ENCODE measurements around the gene SSB. TPM values are rescaled to one million over a fixed set of nuclear protein-coding genes. Genes with fewer than 3 reads are reported as not detected.

Gene SSB
- total and polyA plus RNA-seq, 7 experiments from 2014 or later = 80.5 to 150 (median 102) TPM

DNA sequence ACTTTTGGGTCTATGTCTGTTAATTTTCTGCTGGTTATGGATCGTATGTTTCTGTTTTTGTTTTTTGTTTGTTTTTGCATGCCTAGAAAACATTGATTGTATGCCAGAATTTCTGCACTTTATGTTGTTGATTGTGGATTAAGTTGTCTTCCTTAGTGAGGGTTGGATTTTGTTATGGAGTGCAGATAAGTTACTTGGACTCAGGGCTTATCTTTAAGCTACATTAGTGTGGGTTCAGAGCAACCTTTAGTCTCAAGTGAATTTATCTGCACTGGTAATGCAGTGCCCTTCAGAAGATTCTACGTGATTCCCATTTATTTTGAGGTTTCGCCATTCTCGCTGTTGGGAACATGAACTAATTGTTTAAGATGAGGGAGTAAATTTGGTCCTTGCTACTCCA is 61.5 kb downstream of the SSB start:
- ATAC-seq (no peak), DNase-seq (no peak)
- Mint-ChIP-seq H3K36me3 (peaks cover 0 to 24% (median 18%) of the 10 kb centered on the region in 5 donors), H3K9me3 (peaks cover 0 to 4% (median 0%) of the 10 kb centered on the region in 11 donors), H3K27ac (peak overlapping the region in 2 of 9 donors; percentile 10 to 14), H3K4me1 (peaks cover 0 to 50% (median 40%) of the 10 kb centered on the region in 7 donors), H3K4me3 (no peak overlapping the region), H3K27me3 (no peaks in the 10 kb centered on the region)
- Histone ChIP-seq H3K27ac (ENCODE audit: low read depth, low read length) (no peak overlapping the region), H3K36me3 (ENCODE audit: control insufficient read depth in 2 of 3, insufficient read depth in 3 of 3, low read length in 3 of 3) (no peaks in the 10 kb centered on the region), H3K4me1 (ENCODE audit: control insufficient read depth in 2 of 2, insufficient read depth in 2 of 2, low read length in 2 of 2) (no peaks in the 10 kb centered on the region), H3K27me3 (ENCODE audit: control insufficient read depth in 2 of 2, insufficient read depth in 2 of 2, low read length in 2 of 2) (no peaks in the 10 kb centered on the region), H3K4me3 (ENCODE audit: low read length) (no peak overlapping the region), H3K9me3 (ENCODE audit: control insufficient read depth in 2 of 3, low read length in 3 of 3) (no peaks in the 10 kb centered on the region)
- ChIA-PET CTCF (no interaction called here), POLR2A (interaction anchor here (0.7 kb wide), 1 partner anchor 1762 kb away, joined by 5 read pairs; no protein-coding TSS in a partner anchor)
- intact Hi-C loops (cut with micrococcal nuclease) = no loop called here

Other genes starting within 250 kb of the SSB start
- gene FASTKD1, start 225.0 kb upstream of the SSB start, total RNA-seq = 10 to 100 TPM; 13.5 to 43.5 (median 31.0) TPM
- 10 to 100 TPM; 16.3 to 16.6 TPM for gene FASTKD1, start 225.0 kb upstream of the SSB start, polyA plus RNA-seq
- gene PPIG, start 214.5 kb upstream of the SSB start, total RNA-seq = 10 to 100 TPM; 50.6 to 86.1 (median 73.7) TPM
- gene PPIG, start 214.5 kb upstream of the SSB start, polyA plus RNA-seq = 100 to 1,000 TPM in 1 of 2 donors, 10 to 100 TPM in 1; 71.8 to 104 TPM
- 1 to 10 TPM in 2 of 5 experiments, not detected in 3; 1.0 to 3.6 TPM for gene CFAP210, start 104.5 kb upstream of the SSB start, total RNA-seq
- gene CFAP210, start 104.5 kb upstream of the SSB start, polyA plus RNA-seq = not detected
- gene PHOSPHO2, start 104.4 kb upstream of the SSB start, total RNA-seq = 1 to 10 TPM; 4.5 to 9.5 (median 7.5) TPM
- 1 to 10 TPM; 3.5 to 8.4 TPM for gene PHOSPHO2, start 104.4 kb upstream of the SSB start, polyA plus RNA-seq
- 1 to 10 TPM; 1.1 to 3.9 (median 2.7) TPM for gene KLHL23, start 65.0 kb upstream of the SSB start, total RNA-seq
- 1 to 10 TPM; 1.5 to 3.8 TPM for gene KLHL23, start 65.0 kb upstream of the SSB start, polyA plus RNA-seq
- 10 to 100 TPM; 21.1 to 52.9 (median 44.2) TPM for gene METTL5, start 26.0 kb downstream of the SSB start, total RNA-seq
- 100 to 1,000 TPM; 112 to 149 TPM for gene METTL5, start 26.0 kb downstream of the SSB start, polyA plus RNA-seq
- gene UBR3, start 28.6 kb downstream of the SSB start, total RNA-seq = 10 to 100 TPM; 28.4 to 48.2 (median 44.6) TPM
- gene UBR3, start 28.6 kb downstream of the SSB start, polyA plus RNA-seq = 10 to 100 TPM in 1 of 2 donors, 1 to 10 TPM in 1; 7.7 to 12.5 TPM

All from naive thymus-derived CD4-positive, alpha-beta T cell (primary cell).